ENCODE measurements around the gene MTMR3.

The MTMR3 gene

GRCh38 chr22:29867260-29867659 is 15.7 kb upstream of the MTMR3 start:
- H3K4me3 Mint-ChIP-seq: no peak overlapping the region
- peaks cover 40% of the 10 kb centered on the region for H3K4me1 Mint-ChIP-seq
- H3K27me3 Mint-ChIP-seq (ENCODE audit: low read depth, poor library complexity): peaks cover 7% of the 10 kb centered on the region
- TF ChIP-seq CTCF (IDR thresholded peaks at IDR 0.05): no peak
- no peak for DNase-seq
- no peaks in the 10 kb centered on the region for H3K36me3 Mint-ChIP-seq (ENCODE audit: low read depth)
- no peak overlapping the region for H3K27ac Mint-ChIP-seq
- H3K9me3 Mint-ChIP-seq: no peaks in the 10 kb centered on the region

GRCh38 chr22:29867851-29868250 is 15.1 kb upstream of the MTMR3 start:
- Mint-ChIP-seq H3K27me3 (ENCODE audit: low read depth, poor library complexity) (peaks cover 10% of the 10 kb centered on the region), H3K36me3 (ENCODE audit: low read depth) (no peaks in the 10 kb centered on the region), H3K4me3 (no peak overlapping the region), H3K9me3 (no peaks in the 10 kb centered on the region), H3K4me1 (peaks cover 46% of the 10 kb centered on the region), H3K27ac (no peak overlapping the region)
- no peak for DNase-seq
- no peak for TF ChIP-seq CTCF (IDR thresholded peaks at IDR 0.05)

GRCh38 chr22:29870574-29870973 is 12.4 kb upstream of the MTMR3 start:
- H3K4me3 Mint-ChIP-seq: no peak overlapping the region
- H3K27ac Mint-ChIP-seq: no peak overlapping the region
- H3K36me3 Mint-ChIP-seq (ENCODE audit: low read depth): no peaks in the 10 kb centered on the region
- no peak for TF ChIP-seq CTCF (IDR thresholded peaks at IDR 0.05)
- no peak for DNase-seq
- H3K9me3 Mint-ChIP-seq: no peaks in the 10 kb centered on the region
- peaks cover 54% of the 10 kb centered on the region for H3K4me1 Mint-ChIP-seq
- peaks cover 12% of the 10 kb centered on the region for H3K27me3 Mint-ChIP-seq (ENCODE audit: low read depth, poor library complexity)

DNA sequence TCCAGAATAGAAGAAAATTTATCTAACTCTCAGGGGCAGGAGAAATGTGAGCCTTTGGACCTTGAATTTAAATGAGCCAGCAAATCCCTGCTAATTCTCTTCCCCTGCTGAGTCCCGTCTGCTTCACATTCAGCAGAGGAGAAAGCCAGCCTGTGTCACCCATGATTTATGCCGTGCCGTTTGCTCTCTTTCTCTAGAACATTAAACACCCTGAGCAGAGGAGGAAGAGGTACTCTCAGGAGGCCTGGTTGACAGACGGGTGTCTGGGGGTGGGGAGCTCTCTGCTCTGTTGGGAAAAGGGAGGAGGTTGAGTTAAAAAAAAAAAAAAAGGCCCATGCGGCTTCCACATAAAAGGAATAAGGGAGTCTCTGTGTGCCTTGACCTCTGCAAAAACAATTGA is 11.3 kb upstream of the MTMR3 start:
- Mint-ChIP-seq H3K27ac (peak overlapping the region; percentile 64), H3K36me3 (ENCODE audit: low read depth) (no peaks in the 10 kb centered on the region), H3K27me3 (ENCODE audit: low read depth, poor library complexity) (peaks cover 16% of the 10 kb centered on the region), H3K4me1 (peaks cover 47% of the 10 kb centered on the region), H3K4me3 (peak overlapping the region; percentile 1), H3K9me3 (no peaks in the 10 kb centered on the region)
- TF ChIP-seq CTCF (IDR thresholded peaks at IDR 0.05): no peak
- DNase-seq: peak; percentile 83

DNA sequence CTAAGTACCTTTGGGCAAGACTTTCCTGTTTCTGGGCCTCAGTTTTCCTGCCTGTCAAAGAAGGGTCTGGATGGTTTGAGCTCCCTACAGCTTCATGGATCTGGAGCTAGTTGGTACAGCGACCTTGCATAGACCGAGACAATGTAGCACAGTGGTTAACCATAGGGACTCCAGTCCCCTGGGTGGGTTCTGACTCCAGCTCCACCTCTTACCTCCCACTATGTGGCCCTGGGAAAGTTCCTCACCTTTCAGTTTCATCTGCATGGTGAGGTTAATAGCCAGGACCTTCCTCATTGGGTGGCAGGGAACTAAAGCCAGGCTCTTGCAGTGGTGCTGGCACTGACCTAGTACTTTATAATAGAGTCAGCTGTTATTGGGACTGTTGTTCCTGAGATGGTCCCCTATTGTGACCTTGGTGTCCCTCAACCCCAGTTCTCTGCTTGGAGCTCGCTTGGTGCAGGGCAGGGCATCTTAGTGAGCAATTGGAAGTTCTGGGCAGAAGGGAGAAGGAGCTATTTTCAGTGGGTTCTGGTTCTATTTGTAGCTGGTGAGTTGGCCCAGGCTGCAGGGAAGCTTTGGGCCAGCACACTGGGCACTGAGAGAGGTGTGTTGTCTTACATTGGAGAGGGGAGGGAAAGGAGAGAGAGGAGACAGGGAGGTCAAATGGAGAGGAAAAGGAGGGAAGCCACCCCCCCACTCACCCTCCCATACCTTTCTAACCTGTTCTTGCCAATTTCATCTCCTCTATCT is 10.7 kb upstream of the MTMR3 start:
- no peaks in the 10 kb centered on the region for H3K36me3 Mint-ChIP-seq (ENCODE audit: low read depth)
- H3K4me3 Mint-ChIP-seq: peak overlapping the region; percentile 20
- H3K27ac Mint-ChIP-seq: no peak overlapping the region
- peak; percentile 10 for DNase-seq
- peaks cover 44% of the 10 kb centered on the region for H3K4me1 Mint-ChIP-seq
- peaks cover 16% of the 10 kb centered on the region for H3K27me3 Mint-ChIP-seq (ENCODE audit: low read depth, poor library complexity)
- no peak for TF ChIP-seq CTCF (IDR thresholded peaks at IDR 0.05)
- H3K9me3 Mint-ChIP-seq: no peaks in the 10 kb centered on the region

GRCh38 chr22:29872989-29873388 is 10.0 kb upstream of the MTMR3 start:
- Mint-ChIP-seq H3K9me3 (no peaks in the 10 kb centered on the region), H3K27me3 (ENCODE audit: low read depth, poor library complexity) (peaks cover 19% of the 10 kb centered on the region), H3K4me1 (peaks cover 43% of the 10 kb centered on the region), H3K4me3 (no peak overlapping the region), H3K36me3 (ENCODE audit: low read depth) (no peaks in the 10 kb centered on the region), H3K27ac (no peak overlapping the region)
- no peak for DNase-seq
- no peak for TF ChIP-seq CTCF (IDR thresholded peaks at IDR 0.05)
